H1 (cell line): ENCODE results near the gene CUL4B. TPM values are rescaled to one million over a fixed set of nuclear protein-coding genes. Genes with fewer than 3 reads are reported as not detected.

Experiments
- ASH2L ChIP-seq: fragments of 200-600, 300-600 bp; sonication (generic); IDR thresholded peaks from one replicate; pipeline ENCODE4 v1.7.1; 2017; ENCODE audit warnings: low read length
- BACH1 ChIP-seq: IDR thresholded peaks from 2 replicates; pipeline ENCODE4 v1.6.1; 2012; ENCODE audit warnings: low read length, improper control_type of control experiment
- EZH2 ChIP-seq: fragments of 200-600 bp; sonication (generic); IDR thresholded peaks from 2 replicates; pipeline ENCODE4 v1.7.1; 2012; ENCODE audit warnings: low read depth, mild to moderate bottlenecking, moderate library complexity, low read length, inconsistent platforms; ENCODE audit not compliant: severe bottlenecking
- KDM5A ChIP-seq: fragments of 200-600 bp; IDR thresholded peaks from 2 replicates; pipeline ENCODE4 v1.7.1; 2012; ENCODE audit warnings: mild to moderate bottlenecking, low read length, inconsistent platforms, mixed read lengths
- MAFK ChIP-seq: IDR thresholded peaks from 2 replicates; pipeline ENCODE4 v1.6.1; 2012; ENCODE audit warnings: low read depth, mild to moderate bottlenecking, improper control_type of control experiment, low read length
- PHF8 ChIP-seq: fragments of 200-600 bp; sonication (generic); conservative IDR thresholded peaks from 2 replicates; pipeline ENCODE4 v1.7.1; 2012; ENCODE audit warnings: low read depth, mild to moderate bottlenecking, inconsistent platforms, low read length, moderate library complexity
- POLR2AphosphoS5 ChIP-seq: IDR thresholded peaks from 2 replicates; pipeline ENCODE4 v1.6.1; 2011; ENCODE audit warnings: low read depth, low read length
- RAD21 ChIP-seq, 2 experiments: IDR thresholded peaks in 1 of 2; conservative IDR thresholded peaks in 1 of 2; 2 replicates each; pipeline ENCODE4 v1.6.1; 2011; ENCODE audit warnings: low read depth in 2 of 2, low read length in 2 of 2, improper control_type of control experiment in 1 of 2, inconsistent platforms in 1 of 2, mild to moderate bottlenecking in 1 of 2, moderate library complexity in 1 of 2
- RBBP5 ChIP-seq: IDR thresholded peaks from 2 replicates; pipeline ENCODE4 v1.7.1; 2012; ENCODE audit warnings: low read depth, mild to moderate bottlenecking, inconsistent platforms, low read length, moderate library complexity, borderline replicate concordance
- TBP ChIP-seq: IDR thresholded peaks from 2 replicates; pipeline ENCODE4 v1.6.1; 2011; ENCODE audit warnings: low read depth, low read length, improper control_type of control experiment
- TCF12 ChIP-seq: IDR thresholded peaks from 2 replicates; pipeline ENCODE4 v1.6.1; 2011; ENCODE audit warnings: low read depth, mild to moderate bottlenecking, low read length
- TEAD4 ChIP-seq: IDR thresholded peaks from 2 replicates; pipeline ENCODE4 v1.6.1; 2012; ENCODE audit warnings: low read depth, low read length, inconsistent platforms, mixed read lengths
- polyA plus RNA-seq, 7 experiments: library from polyadenylated mRNA; depleted of rRNA in 3 of 7; stranded (reverse) in 5 of 7; unstranded in 2 of 7; fragments of >200 nt in 5 of 7; fragments of 200-250 nt in 2 of 7; gene quantifications; 1 replicate in 5 of 7; 2 replicates in 1 of 7; 4 replicates in 1 of 7; pipeline versions ENCODE4 v1.2.1 to v1.2.3, GENCODE V29; 2011 to 2013; ENCODE audit warnings: missing spikeins in 2 of 7, mixed read lengths in 2 of 7
- total RNA-seq: library from RNA; stranded (reverse); fragmentation: NEBNext Ultra II Directional; extraction: Animal tissue kit (Norgen Biotek cat#: 25700); gene quantifications from 2 replicates; pipeline ENCODE4 v1.2.1, GENCODE V29; 2021
- TF ChIP-seq, protein P1 (sequence below): IDR thresholded peaks from 2 replicates; pipeline ENCODE4 v1.6.1; 2012; ENCODE audit warnings: inconsistent platforms
- TF ChIP-seq, protein P2 (sequence below): IDR thresholded peaks from 2 replicates; pipeline ENCODE4 v1.6.1; 2012; ENCODE audit warnings: inconsistent platforms

CUL4B gene
- total and polyA plus RNA-seq, 2 of the 8 experiments (the other 6 are each of a cell fraction or from before 2014, with no cell fraction given): 11.7 to 44.0 TPM

DNA sequence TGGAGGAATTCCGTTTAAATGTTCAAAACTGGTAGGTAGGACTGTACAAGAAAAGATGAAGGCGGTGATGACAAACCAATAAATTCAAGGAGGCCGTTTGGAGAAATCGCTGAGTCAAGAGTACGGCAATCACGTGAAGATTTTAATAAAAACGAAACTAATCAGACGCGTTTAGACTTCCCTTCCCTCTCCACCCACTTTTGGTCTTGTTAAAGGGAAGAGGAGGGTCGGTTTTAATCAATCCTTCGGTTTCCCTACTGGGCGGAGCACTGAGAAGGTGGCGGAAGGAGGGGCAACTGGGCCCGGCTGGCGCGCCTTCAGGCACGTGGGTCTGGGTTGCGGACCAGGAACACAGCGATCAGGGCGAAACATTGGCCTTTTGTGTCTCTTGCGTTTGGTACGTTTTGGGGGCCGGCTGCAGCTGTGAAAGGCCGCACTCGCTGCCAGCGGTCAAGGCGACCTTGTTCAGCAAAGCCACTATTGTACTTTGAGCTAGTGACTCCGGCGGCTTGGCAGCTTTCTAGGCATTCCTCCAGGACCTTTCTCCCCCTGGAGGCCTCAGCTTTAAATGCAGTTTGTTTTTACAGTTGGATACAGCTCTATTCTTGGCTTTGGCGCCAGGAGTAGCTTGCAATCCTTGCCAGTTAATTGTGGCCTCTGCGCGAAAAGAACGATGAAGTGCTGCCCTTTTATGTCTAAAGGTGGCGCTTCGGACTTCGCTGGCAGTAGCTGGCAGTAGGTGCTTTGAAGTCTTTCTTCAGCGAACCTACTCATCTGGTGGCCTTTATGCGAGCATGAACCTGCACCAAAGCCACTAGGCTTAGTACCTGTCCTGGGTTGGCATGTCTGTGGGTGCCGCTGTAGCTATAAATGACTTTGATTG, 74.9 kb downstream of the CUL4B start (continued):
- TF ChIP-seq RAD21 (IDR thresholded peaks at IDR 0.05 in 1 of 2, conservative IDR thresholded peaks at IDR 0.05 in 1 of 2; ENCODE audit: low read depth in 2 of 2, low read length in 2 of 2): peak in 1 of 2 experiments; percentile 18; a peak in 1 of 4 replicates
- peak; percentile 46; the same call in 1 of the 2 replicates for TF ChIP-seq MAFK
- TF ChIP-seq BACH1: peak; percentile 66; the same call in 1 of the 2 replicates
- TF ChIP-seq TBP: peak; percentile 23; the same call in 1 of the 2 replicates
- TF ChIP-seq POLR2AphosphoS5: peak; percentile 67; the same call in 1 of the 2 replicates
- TF ChIP-seq EZH2: no peak
- TF ChIP-seq, protein P1, sequence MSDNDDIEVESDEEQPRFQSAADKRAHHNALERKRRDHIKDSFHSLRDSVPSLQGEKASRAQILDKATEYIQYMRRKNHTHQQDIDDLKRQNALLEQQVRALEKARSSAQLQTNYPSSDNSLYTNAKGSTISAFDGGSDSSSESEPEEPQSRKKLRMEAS: peak; percentile 78
- TF ChIP-seq TEAD4: 0 out of 2 replicates have a peak, but pooled peaks have one; percentile 28
- no peak for TF ChIP-seq TCF12
- peak; percentile 47; the same call in 1 of the 2 replicates for TF ChIP-seq PHF8
- peak; percentile 62; the same call in 1 of the 2 replicates for TF ChIP-seq RBBP5
- TF ChIP-seq ASH2L: peak; percentile 45
- TF ChIP-seq, protein P2, sequence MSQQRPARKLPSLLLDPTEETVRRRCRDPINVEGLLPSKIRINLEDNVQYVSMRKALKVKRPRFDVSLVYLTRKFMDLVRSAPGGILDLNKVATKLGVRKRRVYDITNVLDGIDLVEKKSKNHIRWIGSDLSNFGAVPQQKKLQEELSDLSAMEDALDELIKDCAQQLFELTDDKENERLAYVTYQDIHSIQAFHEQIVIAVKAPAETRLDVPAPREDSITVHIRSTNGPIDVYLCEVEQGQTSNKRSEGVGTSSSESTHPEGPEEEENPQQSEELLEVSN: peak; percentile 86
- TF ChIP-seq KDM5A: no peak
